MM.1S (cell line): Measurements from ENCODE around the gene SLC25A26.

Experiments
- EZH2phosphoT487 ChIP-seq: fragments of 300-600 bp; sonication (generic); IDR thresholded peaks from 2 replicates; pipeline ENCODE4 v1.6.1; 2018; ENCODE audit warnings: antibody characterized with exemption, low read length
- TF ChIP-seq, protein P1 (sequence below): fragments of 300-600 bp; sonication (generic); IDR thresholded peaks from 2 replicates; pipeline ENCODE4 v1.5.1; 2016; ENCODE audit warnings: antibody characterized with exemption, low read length, mixed read lengths

DNA sequence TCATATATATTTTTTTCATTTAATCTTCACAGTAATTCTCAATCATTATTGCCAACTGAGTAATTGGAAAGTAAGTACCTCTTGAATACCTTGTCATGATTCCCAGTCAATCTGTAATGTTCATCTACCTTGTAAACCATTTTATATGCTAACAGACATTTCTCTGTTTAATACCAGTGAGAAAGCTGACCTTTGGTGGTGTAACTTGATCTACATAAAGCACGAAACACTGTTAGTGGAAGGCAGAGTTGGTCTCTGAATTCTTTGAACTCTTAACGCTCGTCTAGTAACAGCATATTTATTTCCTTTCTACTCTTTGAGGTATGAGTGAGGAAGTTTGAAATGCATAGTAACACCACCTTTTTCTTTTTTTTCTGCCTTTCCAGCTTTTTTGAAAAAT is 59.5 kb downstream of the SLC25A26 start:
- TF ChIP-seq, protein P1, sequence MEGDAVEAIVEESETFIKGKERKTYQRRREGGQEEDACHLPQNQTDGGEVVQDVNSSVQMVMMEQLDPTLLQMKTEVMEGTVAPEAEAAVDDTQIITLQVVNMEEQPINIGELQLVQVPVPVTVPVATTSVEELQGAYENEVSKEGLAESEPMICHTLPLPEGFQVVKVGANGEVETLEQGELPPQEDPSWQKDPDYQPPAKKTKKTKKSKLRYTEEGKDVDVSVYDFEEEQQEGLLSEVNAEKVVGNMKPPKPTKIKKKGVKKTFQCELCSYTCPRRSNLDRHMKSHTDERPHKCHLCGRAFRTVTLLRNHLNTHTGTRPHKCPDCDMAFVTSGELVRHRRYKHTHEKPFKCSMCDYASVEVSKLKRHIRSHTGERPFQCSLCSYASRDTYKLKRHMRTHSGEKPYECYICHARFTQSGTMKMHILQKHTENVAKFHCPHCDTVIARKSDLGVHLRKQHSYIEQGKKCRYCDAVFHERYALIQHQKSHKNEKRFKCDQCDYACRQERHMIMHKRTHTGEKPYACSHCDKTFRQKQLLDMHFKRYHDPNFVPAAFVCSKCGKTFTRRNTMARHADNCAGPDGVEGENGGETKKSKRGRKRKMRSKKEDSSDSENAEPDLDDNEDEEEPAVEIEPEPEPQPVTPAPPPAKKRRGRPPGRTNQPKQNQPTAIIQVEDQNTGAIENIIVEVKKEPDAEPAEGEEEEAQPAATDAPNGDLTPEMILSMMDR = no peak
- TF ChIP-seq EZH2phosphoT487 = no peak
